H1 (cell line): Measurements from ENCODE around the gene CEP170. TPM values are rescaled to one million over a fixed set of nuclear protein-coding genes. Genes with fewer than 3 reads are reported as not detected.

Experiments used
- CTCF ChIA-PET: fragments of 300-600 bp; sonication (Branson Sonifier 250); formaldehyde crosslinking; loops from one replicate; lab custom pipeline; 2021; ENCODE audit not compliant: partially characterized antibody; lab: Charles Lee
- POLR2A ChIA-PET: fragments of 300-600 bp; sonication (Branson Sonifier 250); formaldehyde crosslinking; loops from one replicate; lab custom pipeline; 2021; ENCODE audit warnings: inconsistent platforms; ENCODE audit not compliant: partially characterized antibody; lab: Charles Lee
- DNase-seq, 2 experiments: peaks; one replicate each; pipeline versions ENCODE4 v3.0.0 to v3.0.0-alpha.2; 2010 to 2022; ENCODE audit warnings: low spot score in 2 of 2, low read depth in 1 of 2, mixed read lengths in 1 of 2
- FAIRE-seq: peaks from 2 replicates; lab custom pipeline; 2011; peaks lifted over from hg19 to GRCh38; lab: Jason Lieb, UNC
- H2AFZ ChIP-seq: 2 replicates; pipeline ENCODE4 v1.8.1; 2012; ENCODE audit warnings: low read length, inconsistent platforms
- H2AK5ac ChIP-seq: 2 replicates; pipeline ENCODE4 v1.6.1; 2013; ENCODE audit warnings: low read depth, low read length
- H2BK120ac ChIP-seq: replicated peaks from 2 replicates; pipeline ENCODE3; 2013; ENCODE audit warnings: low read depth, low read length, inconsistent platforms
- H2BK12ac ChIP-seq: 2 replicates; pipeline ENCODE4 v1.6.1; 2013; ENCODE audit warnings: low read depth, low read length
- H2BK15ac ChIP-seq: 2 replicates; pipeline ENCODE4 v1.6.1; 2013; ENCODE audit warnings: low read length
- H2BK20ac ChIP-seq: 2 replicates; pipeline ENCODE4 v1.6.1; 2013; ENCODE audit warnings: low read length
- H2BK5ac ChIP-seq: 2 replicates; pipeline ENCODE4 v1.6.1; 2013; ENCODE audit warnings: low read depth, low read length
- H3K14ac ChIP-seq: 2 replicates; pipeline ENCODE4 v1.6.1; 2013; ENCODE audit warnings: inconsistent platforms; ENCODE audit not compliant: insufficient read length
- H3K18ac ChIP-seq: 2 replicates; pipeline ENCODE4 v1.6.1; 2013; ENCODE audit warnings: low read length; ENCODE audit errors: extremely low read depth
- H3K23ac ChIP-seq: 2 replicates; pipeline ENCODE4 v1.6.1; 2013; ENCODE audit warnings: inconsistent platforms; ENCODE audit not compliant: insufficient read length
- H3K23me2 ChIP-seq: 2 replicates; pipeline ENCODE4 v1.6.1; 2013; ENCODE audit warnings: low read depth, low read length
- H3K27ac ChIP-seq: 2 replicates; pipeline ENCODE4 v1.6.1; 2011; ENCODE audit warnings: low read depth, low read length, inconsistent platforms
- H3K27me3 ChIP-seq, 4 experiments: replicated peaks in 1 of 4; 1 replicate in 1 of 4; 2 replicates in 3 of 4; pipeline versions ENCODE4 v1.6.1 to v1.8.1; 2011 to 2013; ENCODE audit warnings: low read length in 3 of 4, mild to moderate bottlenecking in 3 of 4, inconsistent platforms in 2 of 4, mixed read lengths in 2 of 4, moderate library complexity in 1 of 4; ENCODE audit not compliant: control insufficient read depth in 3 of 4, insufficient read depth in 3 of 4; ENCODE audit errors: extremely low read depth in 1 of 4
- H3K36me3 ChIP-seq, 4 experiments: 2 replicates each; pipeline versions ENCODE4 v1.6.1 to v1.8.1; 2011 to 2013; ENCODE audit warnings: mild to moderate bottlenecking in 4 of 4, low read length in 3 of 4, moderate library complexity in 2 of 4, control low read depth in 1 of 4, inconsistent platforms in 1 of 4; ENCODE audit not compliant: insufficient read depth in 4 of 4, control insufficient read depth in 2 of 4
- H3K4ac ChIP-seq: replicated peaks from 2 replicates; pipeline ENCODE3; 2013; ENCODE audit warnings: low read length, low read depth, mixed read lengths, inconsistent platforms; ENCODE audit not compliant: insufficient read length
- H3K4me1 ChIP-seq, 4 experiments: replicated peaks in 1 of 4; 1 replicate in 1 of 4; 2 replicates in 3 of 4; pipeline versions ENCODE4 v1.6.1 to v1.8.1; 2011 to 2013; ENCODE audit warnings: low read length in 3 of 4, inconsistent platforms in 2 of 4, mixed read lengths in 1 of 4; ENCODE audit not compliant: insufficient read depth in 4 of 4, control insufficient read depth in 3 of 4
- H3K4me2 ChIP-seq, 2 experiments: 2 replicates each; pipeline versions ENCODE4 v1.6.1 to v1.8.1; 2011 to 2013; ENCODE audit warnings: low read depth in 2 of 2, low read length in 2 of 2, control low read depth in 1 of 2, inconsistent platforms in 1 of 2, mild to moderate bottlenecking in 1 of 2; ENCODE audit not compliant: insufficient read depth in 1 of 2
- H3K4me3 ChIP-seq, 4 experiments: fragments of 200-600, 300-600 bp in 1 of 4; sonication (generic), shearing (Covaris generic), sonication (Bioruptor Twin) in 1 of 4; 2 replicates each; pipeline versions ENCODE4 v1.5.1 to v1.8.1; 2011 to 2016; ENCODE audit warnings: low read length in 4 of 4, low read depth in 3 of 4, control low read depth in 2 of 4, inconsistent platforms in 2 of 4, mild to moderate bottlenecking in 2 of 4, mixed read lengths in 1 of 4, moderate library complexity in 1 of 4; ENCODE audit not compliant: insufficient read depth in 2 of 4; ENCODE audit errors: extremely low read depth in 1 of 4
- H3K56ac ChIP-seq: replicated peaks from 2 replicates; pipeline ENCODE3; 2013; ENCODE audit warnings: low read depth, mild to moderate bottlenecking, mixed read lengths, low read length, inconsistent platforms; ENCODE audit not compliant: insufficient read length
- H3K79me1 ChIP-seq: 2 replicates; pipeline ENCODE4 v1.6.1; 2013; ENCODE audit warnings: low read depth, low read length, control low read depth
- H3K79me2 ChIP-seq, 2 experiments: 2 replicates each; pipeline versions ENCODE4 v1.6.1 to v1.8.1; 2012 to 2013; ENCODE audit warnings: low read length in 2 of 2, mild to moderate bottlenecking in 2 of 2, inconsistent platforms in 1 of 2; ENCODE audit not compliant: insufficient read depth in 2 of 2, control insufficient read depth in 1 of 2
- H3K9ac ChIP-seq, 4 experiments: replicated peaks in 1 of 4; 1 replicate in 1 of 4; 2 replicates in 3 of 4; pipeline versions ENCODE4 v1.6.1 to v1.8.1; 2011 to 2013; ENCODE audit warnings: low read depth in 3 of 4, low read length in 3 of 4, control low read depth in 2 of 4, mild to moderate bottlenecking in 2 of 4, moderate library complexity in 2 of 4, inconsistent platforms in 1 of 4; ENCODE audit errors: extremely low read depth in 1 of 4
- H3K9me3 ChIP-seq, 2 experiments: 2 replicates each; pipeline versions ENCODE4 v1.6.1 to v1.8.1; 2012 to 2013; ENCODE audit warnings: mild to moderate bottlenecking in 2 of 2, moderate library complexity in 2 of 2, control low read depth in 1 of 2, inconsistent platforms in 1 of 2, low read depth in 1 of 2, low read length in 1 of 2, mixed read lengths in 1 of 2; ENCODE audit not compliant: insufficient read depth in 2 of 2
- H4K20me1 ChIP-seq, 2 experiments: replicated peaks in 1 of 2; 2 replicates each; pipeline versions ENCODE3 to v1.8.1; 2011 to 2013; ENCODE audit warnings: inconsistent platforms in 2 of 2, low read length in 2 of 2, mild to moderate bottlenecking in 1 of 2; ENCODE audit not compliant: insufficient read depth in 2 of 2, control insufficient read depth in 1 of 2
- H4K5ac ChIP-seq: 2 replicates; pipeline ENCODE4 v1.6.1; 2013; ENCODE audit warnings: low read length, low read depth, mixed read lengths, inconsistent platforms; ENCODE audit not compliant: insufficient read length
- H4K8ac ChIP-seq: 2 replicates; pipeline ENCODE4 v1.8.0; 2013; ENCODE audit warnings: mild to moderate bottlenecking, moderate library complexity, low read length, inconsistent platforms; ENCODE audit not compliant: insufficient read depth; ENCODE audit errors: extremely low read depth
- H4K91ac ChIP-seq: replicated peaks from 2 replicates; pipeline ENCODE3; 2013; ENCODE audit warnings: low read length, mixed read lengths, inconsistent platforms; ENCODE audit not compliant: insufficient read length
- ASH2L ChIP-seq: fragments of 200-600, 300-600 bp; sonication (generic); IDR thresholded peaks from one replicate; pipeline ENCODE4 v1.7.1; 2017; ENCODE audit warnings: low read length
- BCL11A ChIP-seq, 2 experiments: IDR thresholded peaks; one replicate each; pipeline ENCODE4 v1.6.1; 2011; ENCODE audit warnings: low read depth in 2 of 2, low read length in 2 of 2, mild to moderate bottlenecking in 2 of 2
- CBX8 ChIP-seq: fragments of 300-800, 300-1000 bp; sonication (generic); IDR thresholded peaks from 2 replicates; pipeline ENCODE4 v1.7.1; 2016; ENCODE audit warnings: low read depth, low read length, borderline replicate concordance
- CREB1 ChIP-seq: IDR thresholded peaks from 2 replicates; pipeline ENCODE4 v1.6.1; 2012; ENCODE audit warnings: inconsistent platforms
- EGR1 ChIP-seq: IDR thresholded peaks from 2 replicates; pipeline ENCODE4 v1.6.1; 2011; ENCODE audit warnings: low read depth, low read length, borderline replicate concordance
- SAP30 ChIP-seq: fragments of 300-600 bp; sonication (generic); IDR thresholded peaks from 2 replicates; pipeline ENCODE4 v1.7.1; 2012; ENCODE audit warnings: low read length, moderate library complexity, mild to moderate bottlenecking, inconsistent platforms; ENCODE audit not compliant: insufficient read depth, insufficient replicate concordance
- SP4 ChIP-seq: IDR thresholded peaks from 2 replicates; pipeline ENCODE4 v1.6.1; 2012; ENCODE audit warnings: low read length, inconsistent platforms
- WGBS, 2 experiments: shearing (Covaris generic) in 1 of 2; methylation state at CpG; one replicate each; pipeline versions ENCODE4 v1.1.6 to v1.1.7; 2013 to 2015; ENCODE audit warnings: low lambda C conversion rate in 2 of 2, mixed read lengths in 2 of 2, inconsistent platforms in 1 of 2, low coverage in 1 of 2, missing lambda C conversion rate in 1 of 2; ENCODE audit not compliant: insufficient replicate concordance in 2 of 2, insufficient coverage in 1 of 2, insufficient read length in 1 of 2; ENCODE audit errors: extremely low coverage in 1 of 2, missing lambda C conversion rate in 1 of 2; 5-methylcytosine and 5-hydroxymethylcytosine counted together
- polyA plus RNA-seq, 7 experiments: library from polyadenylated mRNA; depleted of rRNA in 3 of 7; stranded (reverse) in 5 of 7; unstranded in 2 of 7; fragments of >200 nt in 5 of 7; fragments of 200-250 nt in 2 of 7; gene quantifications; 1 replicate in 5 of 7; 2 replicates in 1 of 7; 4 replicates in 1 of 7; pipeline versions ENCODE4 v1.2.1 to v1.2.3, GENCODE V29; 2011 to 2013; ENCODE audit warnings: missing spikeins in 2 of 7, mixed read lengths in 2 of 7
- total RNA-seq: library from RNA; stranded (reverse); fragmentation: NEBNext Ultra II Directional; extraction: Animal tissue kit (Norgen Biotek cat#: 25700); gene quantifications from 2 replicates; pipeline ENCODE4 v1.2.1, GENCODE V29; 2021
- TF ChIP-seq, protein P1 (sequence below): IDR thresholded peaks from 2 replicates; pipeline ENCODE4 v1.6.1; 2012; ENCODE audit warnings: inconsistent platforms

CEP170 gene
- total and polyA plus RNA-seq, 2 of the 8 experiments (the other 6 are each of a cell fraction or from before 2014, with no cell fraction given): 33.1 to 97.2 TPM

DNA sequence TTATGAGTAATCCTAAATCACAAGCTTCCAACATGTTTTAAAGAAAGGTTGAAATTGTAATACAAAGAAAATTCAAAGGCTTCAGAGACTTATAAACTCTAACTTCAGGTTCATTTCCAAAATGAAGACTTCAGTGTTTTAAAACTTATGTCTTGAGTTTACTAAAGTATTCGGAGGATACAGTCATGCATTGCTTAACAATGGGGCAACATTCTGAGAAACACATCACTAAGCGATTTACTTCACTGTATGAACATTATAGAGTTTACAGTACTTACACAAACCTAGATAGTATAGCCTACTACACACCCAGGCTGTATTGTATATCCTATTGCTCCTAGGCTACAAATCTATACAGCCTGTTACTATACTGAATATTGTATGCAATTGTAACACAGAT, 38.3 kb downstream of the CEP170 start:
- no peak for FAIRE-seq
- peaks cover 0 to 21% (median 10%) of the 10 kb centered on the region in 4 experiments; a peak in 4 of 8 replicates for H3K36me3 ChIP-seq
- CTCF ChIA-PET: no interaction called here

More for the DNA sequence above, 38.3 kb downstream of the CEP170 start:
- H3K18ac ChIP-seq: no peak overlapping the region
- H4K20me1 ChIP-seq: no peaks in the 10 kb centered on the region
- H2BK20ac ChIP-seq: no peak overlapping the region
- H2AFZ ChIP-seq: no peak overlapping the region
- H3K79me1 ChIP-seq: no peaks in the 10 kb centered on the region
- H3K23ac ChIP-seq: no peak overlapping the region
- no peaks in the 10 kb centered on the region for H3K27me3 ChIP-seq
- H2AK5ac ChIP-seq: no peak overlapping the region
- H3K56ac ChIP-seq: no peak overlapping the region
- no peak overlapping the region for H3K4me2 ChIP-seq
- 86% methylated on average over 2 of the region's 2 CpGs; no CpG with 5 or more reads in 1 of the 2 experiments for WGBS, 2 experiments
- POLR2A ChIA-PET: interaction anchor here (1.2 kb wide), 1 partner anchor 39 kb away, joined by 3 read pairs; the partner anchor contains the start of gene SDCCAG8
- H3K9me3 ChIP-seq: no peaks in the 10 kb centered on the region
- H4K8ac ChIP-seq: no peak overlapping the region
- TF ChIP-seq CBX8: no peak
- TF ChIP-seq, protein P1, sequence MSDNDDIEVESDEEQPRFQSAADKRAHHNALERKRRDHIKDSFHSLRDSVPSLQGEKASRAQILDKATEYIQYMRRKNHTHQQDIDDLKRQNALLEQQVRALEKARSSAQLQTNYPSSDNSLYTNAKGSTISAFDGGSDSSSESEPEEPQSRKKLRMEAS: no peak
- TF ChIP-seq BCL11A (IDR thresholded peaks at IDR 0.05; ENCODE audit: low read depth in 2 of 2, low read length in 2 of 2): no peak
- TF ChIP-seq SP4: no peak
- no peak for TF ChIP-seq ASH2L
- no peak for TF ChIP-seq CREB1
- no peak for TF ChIP-seq SAP30
- TF ChIP-seq EGR1: no peak
- H3K23me2 ChIP-seq: no peaks in the 10 kb centered on the region
- no peak overlapping the region for H2BK5ac ChIP-seq
- peaks cover 0 to 5% (median 0%) of the 10 kb centered on the region in 4 experiments; a peak in 3 of 7 replicates for H3K4me1 ChIP-seq
- H2BK120ac ChIP-seq: no peak overlapping the region
- DNase-seq: no peak
- H4K5ac ChIP-seq: no peak overlapping the region
- no peak overlapping the region for H3K4me3 ChIP-seq
- H3K27ac ChIP-seq: no peak overlapping the region; the same call in 1 of the 2 replicates
- no peak overlapping the region for H3K9ac ChIP-seq
- H3K14ac ChIP-seq: no peak overlapping the region
- H2BK15ac ChIP-seq: no peak overlapping the region
- H3K79me2 ChIP-seq: peaks cover 0 to 60% of the 10 kb centered on the region in 2 experiments; a peak in 3 of 4 replicates
- H3K4ac ChIP-seq: no peak overlapping the region
- H4K91ac ChIP-seq: no peak overlapping the region
- H2BK12ac ChIP-seq: no peak overlapping the region
